HG03439 (cell line): ENCODE results near the gene PEX16.

Experiments used
- ATAC-seq: cut with Tn5 transposase; IDR thresholded peaks from one replicate; pipeline ENCODE4 v1.9.1; 2021; ENCODE audit warnings: mild to moderate bottlenecking, moderate library complexity; ENCODE audit not compliant: unreplicated experiment

PEX16 gene

GRCh38 chr11:45879803-45880686, 37.6 kb downstream of the PEX16 start:
- ATAC-seq, result no peak

GRCh38 chr11:45877845-45878244, 39.8 kb downstream of the PEX16 start:
- ATAC-seq, result no peak

DNA sequence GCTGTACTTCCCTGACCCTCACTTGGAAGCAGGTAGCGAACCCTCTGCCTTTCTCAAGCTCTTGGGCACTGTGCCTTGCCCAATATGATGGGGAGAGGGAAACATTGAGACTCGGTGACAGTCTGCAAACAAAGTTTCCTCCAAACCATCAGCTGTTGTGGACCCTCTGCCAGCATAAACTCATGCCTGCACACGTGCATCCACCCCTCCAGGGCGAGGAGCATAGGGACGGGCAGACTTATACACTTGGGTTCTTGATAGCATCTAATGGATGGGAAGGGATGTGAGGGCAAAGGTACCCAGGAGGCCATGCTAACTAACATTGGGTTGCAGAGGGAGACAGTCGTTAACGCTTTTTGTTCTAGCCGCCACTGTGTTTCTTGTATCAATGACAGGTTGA, 40.5 kb downstream of the PEX16 start:
- no peak for ATAC-seq

DNA sequence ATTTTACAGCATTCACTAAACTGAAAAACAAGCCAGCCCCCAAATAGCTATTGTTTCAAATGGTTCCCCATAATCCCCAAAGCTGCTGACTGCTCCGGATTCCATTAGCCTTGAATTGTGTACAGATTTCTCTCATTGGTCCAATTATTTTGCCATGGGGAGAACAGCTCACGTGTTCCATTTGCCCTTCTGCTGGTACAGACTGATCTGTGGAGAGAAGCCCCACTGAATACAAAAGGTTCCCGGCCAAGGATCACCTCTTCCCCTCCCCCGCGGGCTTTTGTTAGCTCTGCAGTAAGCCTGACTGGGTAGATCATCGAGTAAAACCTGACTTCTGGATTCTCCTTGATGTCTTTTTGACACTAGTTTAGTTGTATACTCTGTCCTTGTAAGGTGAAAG, 41.3 kb downstream of the PEX16 start:
- ATAC-seq, result no peak

DNA sequence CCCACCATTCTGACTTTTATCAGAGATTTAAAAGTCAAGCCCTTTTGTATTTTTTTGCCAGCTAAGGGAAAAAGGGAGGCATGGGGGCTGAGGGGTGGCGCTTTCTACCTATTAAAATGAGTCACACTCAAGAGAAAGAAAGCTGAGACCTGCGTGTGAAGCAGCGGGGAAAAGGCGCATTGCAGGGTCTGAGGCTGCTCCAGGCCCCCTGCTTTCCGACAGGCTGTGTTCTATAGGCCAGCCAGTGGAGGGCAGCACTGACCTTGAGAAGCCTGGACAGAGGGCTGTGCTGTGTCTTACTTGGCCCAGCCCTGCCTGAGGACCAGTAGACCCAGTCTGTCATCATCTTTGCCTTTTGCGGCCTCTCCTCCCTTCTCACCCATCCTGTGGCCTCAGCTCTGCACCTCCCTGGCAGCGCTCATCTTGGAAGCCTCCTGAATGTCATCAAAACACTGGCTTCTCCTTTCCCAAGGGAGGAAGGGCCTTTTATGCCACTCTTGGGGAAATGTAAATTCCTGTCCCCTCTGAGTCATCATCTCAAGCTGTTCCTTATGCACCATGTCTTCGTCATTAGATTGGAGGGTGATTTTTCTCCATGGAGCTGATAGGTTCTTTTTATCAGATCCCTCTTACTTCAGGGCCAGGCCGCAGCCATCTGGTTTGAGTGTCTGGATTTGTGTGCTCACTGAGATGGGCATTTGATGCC, 44.9 kb downstream of the PEX16 start:
- no peak for ATAC-seq

GRCh38 chr11:45871638-45872037, 46.0 kb downstream of the PEX16 start:
- no peak for ATAC-seq

GRCh38 chr11:45870706-45871105, 47.0 kb downstream of the PEX16 start:
- no peak for ATAC-seq

- no peak for ATAC-seq
Measured at GRCh38 chr11:45869551-45869950, 48.1 kb downstream of the PEX16 start.

- ATAC-seq, result no peak
Measured at GRCh38 chr11:45864041-45864440, 53.6 kb downstream of the PEX16 start.

- no peak for ATAC-seq
Measured at GRCh38 chr11:45860764-45861510, 56.7 kb downstream of the PEX16 start.

GRCh38 chr11:45860348-45860747, 57.3 kb downstream of the PEX16 start:
- ATAC-seq, result no peak
